GM19397 (cell line): ENCODE data around the gene NEK7.

Experiments used
- ATAC-seq: cut with Tn5 transposase; IDR thresholded peaks from one replicate; pipeline ENCODE4 v1.9.1; 2021; ENCODE audit warnings: mild to moderate bottlenecking, moderate library complexity; ENCODE audit not compliant: unreplicated experiment

The NEK7 gene

GRCh38 chr1:198253259-198253658 is 96.5 kb downstream of the NEK7 start:
- ATAC-seq, result peak; percentile 63

DNA sequence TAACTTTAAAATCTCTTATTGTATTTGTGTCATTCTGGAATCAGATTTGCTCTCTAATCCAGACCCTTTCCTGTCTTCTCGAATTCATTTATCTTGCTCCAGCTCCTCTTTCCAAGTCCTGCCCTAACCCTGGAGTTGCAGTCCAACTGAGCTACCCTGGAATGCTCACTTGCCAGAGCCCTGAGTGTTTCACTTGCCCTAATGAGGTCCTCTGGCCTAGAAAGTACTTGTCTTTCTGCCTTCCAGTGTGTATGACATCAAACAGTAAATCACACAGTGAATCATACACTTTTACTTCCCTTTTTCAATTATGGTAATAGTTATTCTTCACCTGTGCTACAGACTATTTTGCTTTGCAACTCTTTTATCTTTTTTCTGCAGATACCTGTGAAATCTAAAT is 96.9 kb downstream of the NEK7 start:
- peak; percentile 95 for ATAC-seq

GRCh38 chr1:198254521-198254920 is 97.7 kb downstream of the NEK7 start:
- ATAC-seq, result no peak

DNA sequence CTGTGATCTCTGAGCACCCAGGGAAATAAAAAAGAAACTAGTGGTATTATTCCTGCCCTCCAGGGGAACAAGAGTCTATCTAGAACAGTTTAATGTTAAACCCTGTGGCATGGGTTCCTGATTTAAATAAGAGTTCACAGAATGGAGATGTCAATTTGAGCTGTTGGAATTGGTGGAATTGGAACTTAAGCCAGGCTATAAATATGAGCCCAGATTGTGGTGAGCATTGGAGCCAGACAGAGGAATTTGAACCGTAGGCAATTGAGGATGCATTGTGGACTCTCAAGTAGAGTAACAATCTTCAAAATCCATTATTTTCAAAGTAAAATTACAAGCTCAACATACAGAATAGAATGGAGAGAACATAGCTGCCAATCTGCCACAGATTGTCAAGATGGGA is 98.2 kb downstream of the NEK7 start:
- ATAC-seq, result no peak

DNA sequence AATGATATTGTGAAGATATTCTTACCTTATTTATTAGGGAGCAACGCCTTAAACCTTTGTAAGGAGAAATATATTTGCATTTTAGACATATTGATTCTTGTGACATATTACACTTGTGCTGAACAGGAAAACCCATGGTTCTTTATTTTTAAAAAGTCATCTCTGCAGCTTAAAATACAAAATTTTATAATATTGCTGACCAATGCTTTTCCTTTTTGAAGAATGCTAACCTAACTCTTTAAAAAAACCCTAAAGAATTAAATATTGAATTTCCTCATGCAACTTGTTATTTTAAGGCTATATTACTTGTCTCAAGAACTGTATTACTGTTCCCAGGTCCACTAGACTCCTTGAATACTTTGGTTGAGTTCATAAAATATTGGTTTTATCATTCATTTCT is 99.0 kb downstream of the NEK7 start:
- no peak for ATAC-seq

DNA sequence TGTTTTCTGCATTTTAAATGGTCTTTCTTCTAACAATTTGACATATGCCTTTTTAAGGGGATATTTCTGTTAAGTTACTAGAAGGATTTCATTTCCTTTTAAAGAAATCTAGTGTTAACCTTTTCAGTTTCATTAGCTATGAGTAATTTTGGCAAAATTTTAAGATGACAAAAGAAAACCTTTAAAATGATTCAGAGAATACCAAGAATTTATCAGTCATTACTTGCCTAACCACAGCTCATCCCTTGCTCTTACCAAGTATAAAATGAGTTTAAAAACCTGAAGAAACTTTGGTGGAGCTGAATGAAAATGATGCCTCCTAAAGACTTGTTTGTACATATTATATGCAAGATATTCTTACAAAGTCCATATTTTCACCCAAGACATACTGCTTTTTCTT is 101.7 kb downstream of the NEK7 start:
- ATAC-seq, result no peak

GRCh38 chr1:198259333-198260074 is 102.7 kb downstream of the NEK7 start:
- ATAC-seq, result no peak

GRCh38 chr1:198261886-198262285 is 105.1 kb downstream of the NEK7 start:
- ATAC-seq, result no peak

- ATAC-seq, result no peak
Measured at GRCh38 chr1:198263186-198263585, 106.4 kb downstream of the NEK7 start.

DNA sequence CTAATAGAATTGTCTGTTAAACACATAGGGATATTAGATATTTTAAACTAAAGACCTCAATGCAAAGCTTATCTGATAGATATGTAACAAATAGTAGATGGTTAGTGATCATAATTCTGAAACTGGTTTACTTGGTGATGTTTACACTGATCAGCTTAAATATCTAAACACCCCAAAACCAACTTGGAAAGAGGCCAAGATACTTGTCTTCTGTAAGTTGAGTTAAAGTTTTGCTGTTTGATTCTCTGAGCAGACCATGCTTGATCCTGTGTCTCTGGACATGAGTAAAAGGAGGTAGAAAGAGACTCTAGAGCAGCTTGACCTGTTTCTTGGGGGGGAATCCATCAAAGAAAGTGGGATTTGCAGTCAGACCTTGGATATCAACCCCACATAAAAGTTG is 107.5 kb downstream of the NEK7 start:
- no peak for ATAC-seq

DNA sequence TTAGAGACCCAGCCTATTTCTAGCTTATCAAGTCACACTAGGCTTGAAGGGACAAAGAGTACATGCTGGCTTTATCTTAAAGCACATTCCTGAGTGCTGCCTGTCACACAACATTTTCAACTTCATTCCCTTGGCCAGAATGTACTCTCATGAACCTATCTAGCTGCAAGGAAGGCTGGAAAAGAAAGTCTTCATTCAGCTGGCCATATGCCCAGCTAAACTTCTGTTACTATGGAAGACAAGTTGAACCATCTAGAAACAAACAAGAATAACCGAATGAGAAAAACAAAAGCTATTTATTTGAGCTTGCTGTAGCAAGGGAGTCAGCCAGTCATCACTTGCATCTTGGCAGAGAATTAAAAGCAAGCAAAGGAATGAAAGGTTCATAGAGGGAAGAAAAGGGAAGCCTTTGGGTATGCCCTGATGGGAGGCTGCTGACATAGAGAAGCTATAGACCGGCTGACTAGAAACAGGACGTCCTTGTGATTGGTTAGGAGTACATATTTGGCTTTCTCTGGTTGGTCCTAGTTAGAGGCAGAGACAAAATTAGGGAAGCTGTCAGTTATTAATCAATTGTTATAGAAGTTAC is 108.4 kb downstream of the NEK7 start:
- ATAC-seq, result no peak

DNA sequence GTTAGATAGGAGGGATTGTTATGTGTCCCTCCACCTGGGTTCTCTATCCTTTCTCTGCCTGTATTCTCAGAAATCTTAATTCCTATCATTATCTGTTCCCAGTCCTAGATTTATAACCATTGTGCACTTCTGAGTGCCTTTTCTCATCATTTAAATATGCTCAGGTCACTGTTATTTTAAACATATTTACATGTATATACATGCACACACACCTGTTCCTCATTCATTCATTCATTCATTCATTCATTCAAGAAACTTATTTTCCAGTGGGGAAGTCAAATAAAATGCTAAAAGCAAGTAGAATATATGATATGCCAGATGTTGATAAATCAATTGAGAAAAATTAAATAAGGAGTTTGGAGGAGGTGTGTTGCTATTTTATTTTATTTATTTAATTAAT is 110.3 kb downstream of the NEK7 start:
- no peak for ATAC-seq

DNA sequence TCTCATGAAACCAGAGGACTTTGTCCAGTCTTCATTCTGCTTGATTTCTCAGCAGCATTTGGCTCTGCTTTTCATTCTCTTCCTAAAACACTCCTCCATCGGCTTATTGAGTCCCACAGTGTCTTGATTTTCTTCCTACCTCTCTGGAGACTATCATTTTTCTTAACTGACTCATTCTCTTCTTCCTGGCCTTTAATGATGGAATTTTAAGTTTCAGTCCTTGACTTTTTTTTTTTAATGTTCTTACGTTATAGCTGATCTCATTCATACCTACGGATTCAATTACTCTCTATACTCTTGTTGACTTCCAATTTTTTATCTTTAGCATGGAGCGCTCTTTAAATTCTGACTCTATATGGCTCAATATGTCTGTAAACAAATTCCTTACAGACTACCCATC is 111.1 kb downstream of the NEK7 start:
- no peak for ATAC-seq

DNA sequence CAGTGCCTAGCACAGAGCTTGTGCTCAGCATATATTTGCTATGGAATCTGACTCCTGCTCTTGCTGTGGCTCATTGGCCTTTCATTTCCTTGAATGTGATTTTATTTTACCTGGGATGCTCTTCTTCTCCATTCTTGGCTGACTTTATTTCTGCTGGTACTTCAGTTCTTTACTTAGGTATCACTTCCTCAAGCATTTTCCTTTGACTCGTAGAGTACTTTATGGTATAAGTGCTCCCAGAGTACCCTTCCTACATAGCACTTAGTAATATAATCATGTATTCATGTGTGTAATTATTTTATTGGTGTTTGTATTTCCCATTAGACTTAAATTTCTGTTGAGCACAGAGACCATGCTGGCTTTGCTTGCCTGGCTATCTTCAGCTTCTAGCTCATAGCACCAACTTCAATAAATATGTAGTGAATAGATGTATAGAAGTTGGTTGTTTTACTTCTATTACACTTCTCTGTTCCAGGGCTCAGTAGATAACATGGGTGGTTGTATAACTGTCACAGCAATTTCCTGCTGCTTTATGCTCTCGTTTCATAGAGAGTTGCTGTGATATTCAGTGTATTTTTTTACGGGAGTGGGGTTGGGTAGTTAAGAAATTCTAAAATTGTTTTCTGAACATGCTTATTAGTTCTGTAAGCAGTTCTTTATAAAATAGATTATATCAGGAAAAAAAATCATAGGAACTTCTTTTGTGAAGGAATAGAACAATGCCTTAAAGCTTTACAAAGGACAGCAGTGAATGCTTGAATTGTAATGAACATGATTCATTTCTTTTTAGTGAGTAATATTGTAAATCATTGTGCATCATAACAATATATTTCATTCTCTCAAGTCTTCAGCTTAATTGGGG is 112.2 kb downstream of the NEK7 start:
- no peak for ATAC-seq

- ATAC-seq, result no peak
Measured at GRCh38 chr1:198269646-198269940, 112.8 kb downstream of the NEK7 start.

DNA sequence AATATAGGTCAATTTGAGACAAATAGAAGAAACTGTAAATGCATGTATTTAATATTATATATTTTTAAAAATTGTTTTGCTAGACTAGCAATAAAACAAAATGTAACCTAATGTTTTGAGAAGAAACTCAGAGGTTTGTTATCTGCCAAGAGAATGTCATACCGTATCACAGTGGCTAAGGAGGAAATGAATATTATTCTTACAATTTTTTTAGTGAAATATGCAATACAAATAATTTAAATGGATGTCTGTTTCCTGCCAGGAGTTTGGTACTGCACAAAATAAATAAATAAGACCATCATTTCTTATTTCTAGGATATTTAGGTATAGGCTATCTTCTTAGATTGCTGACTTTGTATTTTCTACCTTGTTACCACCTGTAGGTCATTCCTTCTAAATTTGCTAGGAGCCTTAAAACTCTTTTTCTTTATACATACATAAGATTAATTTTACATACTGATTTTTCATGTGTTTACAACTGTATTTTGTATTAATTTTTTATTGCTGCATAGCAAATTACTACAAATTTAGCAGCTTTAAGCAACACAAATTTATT is 113.6 kb downstream of the NEK7 start:
- ATAC-seq, result no peak

- ATAC-seq, result no peak
Measured at GRCh38 chr1:198271467-198271866, 114.7 kb downstream of the NEK7 start.

DNA sequence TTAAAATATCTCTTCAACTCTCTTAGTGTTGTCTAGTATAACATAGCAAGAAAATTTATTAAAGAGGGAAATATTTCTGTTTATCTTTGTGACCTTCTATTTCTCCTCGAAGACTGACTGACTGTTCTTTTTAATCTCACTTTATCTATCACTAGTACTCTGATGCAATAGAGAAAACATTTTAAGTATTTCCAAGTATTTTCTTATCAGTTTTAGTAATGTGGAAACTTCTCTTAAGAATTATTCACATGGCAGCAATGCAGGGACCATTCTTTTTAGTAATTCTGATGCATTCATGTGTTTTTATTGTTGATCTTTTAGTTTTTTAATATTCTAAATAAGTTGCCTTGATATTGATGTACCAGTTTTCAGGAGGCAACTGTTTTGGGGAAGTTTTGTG is 115.7 kb downstream of the NEK7 start:
- no peak for ATAC-seq

DNA sequence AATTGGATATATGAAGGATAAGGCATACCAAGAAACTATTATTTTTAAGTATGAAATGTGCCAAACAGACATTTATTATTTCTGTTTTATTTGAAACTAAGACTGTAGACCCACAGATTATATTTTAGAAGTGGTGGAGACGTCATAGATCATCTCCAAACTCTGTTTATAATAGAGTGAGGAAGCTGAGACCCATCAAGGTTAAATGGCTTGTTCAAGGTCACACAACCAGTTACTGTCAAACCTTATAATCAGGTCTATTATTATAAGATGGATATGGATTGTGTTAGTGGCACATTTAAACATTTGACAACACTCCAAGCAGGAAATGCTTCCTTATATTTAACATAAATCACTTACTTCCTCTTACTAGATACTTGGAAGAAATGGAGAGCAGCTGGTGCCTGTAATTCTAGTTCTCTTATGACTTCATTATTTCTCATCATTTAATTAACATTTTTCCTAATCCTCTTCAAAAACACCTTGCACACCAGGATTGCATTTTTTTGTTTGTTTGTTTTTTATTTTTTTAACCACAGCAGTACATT is 117.0 kb downstream of the NEK7 start:
- no peak for ATAC-seq

GRCh38 chr1:198275597-198275996 is 118.8 kb downstream of the NEK7 start:
- ATAC-seq, result no peak

DNA sequence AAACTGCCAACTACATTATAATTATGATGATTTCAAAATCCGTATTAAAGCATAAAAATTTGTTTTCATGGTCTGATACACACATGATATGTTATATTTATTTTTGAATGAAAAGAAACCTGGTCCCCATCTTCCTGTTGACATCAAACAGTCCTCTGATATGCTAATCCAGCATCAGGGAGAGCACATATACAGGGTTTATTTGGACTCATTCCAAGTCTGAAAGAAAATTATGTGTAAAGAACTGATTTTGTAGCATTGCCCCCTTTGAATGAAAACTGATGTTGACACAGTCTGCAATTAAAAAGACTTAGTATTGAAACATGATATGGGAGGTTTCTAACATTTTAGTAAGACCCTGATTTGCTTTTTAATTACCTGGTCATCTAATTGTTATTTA is 119.4 kb downstream of the NEK7 start:
- no peak for ATAC-seq

DNA sequence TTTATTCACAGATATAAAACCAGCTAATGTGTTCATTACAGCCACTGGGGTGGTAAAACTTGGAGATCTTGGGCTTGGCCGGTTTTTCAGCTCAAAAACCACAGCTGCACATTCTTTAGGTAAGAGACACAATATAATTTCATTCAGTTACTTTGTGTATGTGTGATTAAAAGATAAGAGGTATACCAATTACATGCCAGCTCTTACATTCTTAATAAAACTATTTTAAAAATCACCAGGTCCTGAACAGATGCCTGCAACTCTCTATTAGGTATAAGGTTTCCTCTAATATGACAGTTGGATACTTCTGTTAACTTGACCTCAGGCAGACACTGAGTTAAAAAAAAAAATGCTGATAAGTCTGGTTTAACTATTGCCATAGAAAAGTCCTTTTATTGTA is 122.1 kb downstream of the NEK7 start:
- no peak for ATAC-seq
